ENCODE results near the gene SVIL.

- TF ChIP-seq CTCF (IDR thresholded peaks at IDR 0.05): no peak
- TF ChIP-seq POLR2AphosphoS5 (IDR thresholded peaks at IDR 0.05): no peak
Observed at GRCh38 chr10:29608062-29608461, 26.7 kb downstream of the SVIL start.
